Measurements from ENCODE around the gene DAZAP1.

Gene DAZAP1

GRCh38 chr19:1441677-1442438, 34.5 kb downstream of the DAZAP1 start:
- Histone ChIP-seq H3K27ac (ENCODE audit: low read depth in 2 of 2, low read length in 2 of 2) (no peak overlapping the region), H3K9me3 (ENCODE audit: control insufficient read depth in 2 of 2, low read length in 2 of 2) (no peaks in the 10 kb centered on the region), H3K4me3 (ENCODE audit: low read length in 2 of 2) (no peak overlapping the region), H3K9ac (ENCODE audit: low read depth in 1 of 2, low read length in 2 of 2) (no peak overlapping the region), H3K4me1 (ENCODE audit: control insufficient read depth in 2 of 2, insufficient read depth in 2 of 2, low read length in 2 of 2) (peaks cover 20% of the 10 kb centered on the region in 2 donors), H3K36me3 (ENCODE audit: control insufficient read depth in 2 of 2, insufficient read depth in 2 of 2, low read length in 2 of 2) (peaks cover 20 to 24% of the 10 kb centered on the region in 2 donors), H3K27me3 (ENCODE audit: control insufficient read depth in 2 of 2, insufficient read depth in 2 of 2, low read length in 2 of 2) (peaks cover 2 to 7% of the 10 kb centered on the region in 2 donors)

GRCh38 chr19:1445185-1445931, 38.0 kb downstream of the DAZAP1 start:
- H3K27me3 ChIP-seq (ENCODE audit: control insufficient read depth in 2 of 2, insufficient read depth in 2 of 2, low read length in 2 of 2): peaks cover 22 to 32% of the 10 kb centered on the region in 2 donors
- peaks cover 16% of the 10 kb centered on the region in 2 donors for H3K36me3 ChIP-seq (ENCODE audit: control insufficient read depth in 2 of 2, insufficient read depth in 2 of 2, low read length in 2 of 2)
- no peak overlapping the region for H3K27ac ChIP-seq (ENCODE audit: low read depth in 2 of 2, low read length in 2 of 2)
- H3K9ac ChIP-seq (ENCODE audit: low read depth in 1 of 2, low read length in 2 of 2): peak overlapping the region; percentile 6 to 38
- peaks cover 7 to 10% of the 10 kb centered on the region in 2 donors for H3K4me1 ChIP-seq (ENCODE audit: control insufficient read depth in 2 of 2, insufficient read depth in 2 of 2, low read length in 2 of 2)
- H3K9me3 ChIP-seq (ENCODE audit: control insufficient read depth in 2 of 2, low read length in 2 of 2): no peaks in the 10 kb centered on the region
- peak overlapping the region; percentile 52 to 59 for H3K4me3 ChIP-seq (ENCODE audit: low read length in 2 of 2)

GRCh38 chr19:1445932-1446712, 38.7 kb downstream of the DAZAP1 start:
- Histone ChIP-seq H3K36me3 (ENCODE audit: control insufficient read depth in 2 of 2, insufficient read depth in 2 of 2, low read length in 2 of 2) (peaks cover 8 to 9% of the 10 kb centered on the region in 2 donors), H3K27ac (ENCODE audit: low read depth in 2 of 2, low read length in 2 of 2) (no peak overlapping the region), H3K9me3 (ENCODE audit: control insufficient read depth in 2 of 2, low read length in 2 of 2) (no peaks in the 10 kb centered on the region), H3K4me1 (ENCODE audit: control insufficient read depth in 2 of 2, insufficient read depth in 2 of 2, low read length in 2 of 2) (peaks cover 7 to 9% of the 10 kb centered on the region in 2 donors), H3K27me3 (ENCODE audit: control insufficient read depth in 2 of 2, insufficient read depth in 2 of 2, low read length in 2 of 2) (peaks cover 29 to 40% of the 10 kb centered on the region in 2 donors), H3K9ac (ENCODE audit: low read depth in 1 of 2, low read length in 2 of 2) (no peak overlapping the region), H3K4me3 (ENCODE audit: low read length in 2 of 2) (no peak overlapping the region)

- Histone ChIP-seq H3K9me3 (ENCODE audit: control insufficient read depth in 2 of 2, low read length in 2 of 2) (no peaks in the 10 kb centered on the region), H3K36me3 (ENCODE audit: control insufficient read depth in 2 of 2, insufficient read depth in 2 of 2, low read length in 2 of 2) (peaks cover 2 to 5% of the 10 kb centered on the region in 2 donors), H3K4me3 (ENCODE audit: low read length in 2 of 2) (no peak overlapping the region), H3K27ac (ENCODE audit: low read depth in 2 of 2, low read length in 2 of 2) (no peak overlapping the region), H3K27me3 (ENCODE audit: control insufficient read depth in 2 of 2, insufficient read depth in 2 of 2, low read length in 2 of 2) (peaks cover 34 to 47% of the 10 kb centered on the region in 2 donors), H3K9ac (ENCODE audit: low read depth in 1 of 2, low read length in 2 of 2) (no peak overlapping the region), H3K4me1 (ENCODE audit: control insufficient read depth in 2 of 2, insufficient read depth in 2 of 2, low read length in 2 of 2) (peaks cover 7 to 9% of the 10 kb centered on the region in 2 donors)
Measured at GRCh38 chr19:1446713-1447481, 39.5 kb downstream of the DAZAP1 start.

- Histone ChIP-seq H3K4me1 (ENCODE audit: control insufficient read depth in 2 of 2, insufficient read depth in 2 of 2, low read length in 2 of 2) (peaks cover 7 to 9% of the 10 kb centered on the region in 2 donors), H3K36me3 (ENCODE audit: control insufficient read depth in 2 of 2, insufficient read depth in 2 of 2, low read length in 2 of 2) (no peaks in the 10 kb centered on the region), H3K27ac (ENCODE audit: low read depth in 2 of 2, low read length in 2 of 2) (no peak overlapping the region), H3K9ac (ENCODE audit: low read depth in 1 of 2, low read length in 2 of 2) (no peak overlapping the region), H3K4me3 (ENCODE audit: low read length in 2 of 2) (no peak overlapping the region), H3K27me3 (ENCODE audit: control insufficient read depth in 2 of 2, insufficient read depth in 2 of 2, low read length in 2 of 2) (peaks cover 39 to 54% of the 10 kb centered on the region in 2 donors), H3K9me3 (ENCODE audit: control insufficient read depth in 2 of 2, low read length in 2 of 2) (no peaks in the 10 kb centered on the region)
Measured at GRCh38 chr19:1447504-1447903, 40.1 kb downstream of the DAZAP1 start.

GRCh38 chr19:1447944-1448343, 40.6 kb downstream of the DAZAP1 start:
- Histone ChIP-seq H3K4me1 (ENCODE audit: control insufficient read depth in 2 of 2, insufficient read depth in 2 of 2, low read length in 2 of 2) (peaks cover 7 to 9% of the 10 kb centered on the region in 2 donors), H3K27me3 (ENCODE audit: control insufficient read depth in 2 of 2, insufficient read depth in 2 of 2, low read length in 2 of 2) (peaks cover 43 to 58% of the 10 kb centered on the region in 2 donors), H3K27ac (ENCODE audit: low read depth in 2 of 2, low read length in 2 of 2) (no peak overlapping the region), H3K9me3 (ENCODE audit: control insufficient read depth in 2 of 2, low read length in 2 of 2) (no peaks in the 10 kb centered on the region), H3K9ac (ENCODE audit: low read depth in 1 of 2, low read length in 2 of 2) (no peak overlapping the region), H3K4me3 (ENCODE audit: low read length in 2 of 2) (no peak overlapping the region), H3K36me3 (ENCODE audit: control insufficient read depth in 2 of 2, insufficient read depth in 2 of 2, low read length in 2 of 2) (no peaks in the 10 kb centered on the region)

GRCh38 chr19:1449467-1450442, 42.4 kb downstream of the DAZAP1 start, which contains the start of gene APC2:
TSS of gene APC2 (plus strand) at chr19:1450121. CDS start at chr19:1453002, 2,881 bp downstream.
- Histone ChIP-seq H3K4me3 (ENCODE audit: low read length in 2 of 2) (no peak within 1 kb of the TSS), H3K9me3 (ENCODE audit: control insufficient read depth in 2 of 2, low read length in 2 of 2) (no peaks in the 10 kb centered on the region), H3K27ac (ENCODE audit: low read depth in 2 of 2, low read length in 2 of 2) (no peak within 1 kb of the TSS), H3K27me3 (ENCODE audit: control insufficient read depth in 2 of 2, insufficient read depth in 2 of 2, low read length in 2 of 2) (peaks cover 51 to 69% of the 10 kb centered on the region in 2 donors), H3K9ac (ENCODE audit: low read depth in 1 of 2, low read length in 2 of 2) (no peak within 1 kb of the TSS), H3K4me1 (ENCODE audit: control insufficient read depth in 2 of 2, insufficient read depth in 2 of 2, low read length in 2 of 2) (peaks cover 7 to 8% of the 10 kb centered on the region in 2 donors), H3K36me3 (ENCODE audit: control insufficient read depth in 2 of 2, insufficient read depth in 2 of 2, low read length in 2 of 2) (no peaks in the 10 kb centered on the region)

- Histone ChIP-seq H3K9me3 (ENCODE audit: control insufficient read depth in 2 of 2, low read length in 2 of 2) (no peaks in the 10 kb centered on the region), H3K36me3 (ENCODE audit: control insufficient read depth in 2 of 2, insufficient read depth in 2 of 2, low read length in 2 of 2) (no peaks in the 10 kb centered on the region), H3K4me3 (ENCODE audit: low read length in 2 of 2) (no peak overlapping the region), H3K27me3 (ENCODE audit: control insufficient read depth in 2 of 2, insufficient read depth in 2 of 2, low read length in 2 of 2) (peaks cover 49 to 74% of the 10 kb centered on the region in 2 donors), H3K4me1 (ENCODE audit: control insufficient read depth in 2 of 2, insufficient read depth in 2 of 2, low read length in 2 of 2) (peaks cover 5 to 7% of the 10 kb centered on the region in 2 donors), H3K27ac (ENCODE audit: low read depth in 2 of 2, low read length in 2 of 2) (no peak overlapping the region), H3K9ac (ENCODE audit: low read depth in 1 of 2, low read length in 2 of 2) (no peak overlapping the region)
Measured at GRCh38 chr19:1450735-1451731, 43.6 kb downstream of the DAZAP1 start.

Data from mucosa of rectum (tissue), 2 donors.